HEK293 (cell line): Measurements from ENCODE around the gene ATXN10.

Experiments used
- CTCF ChIA-PET: fragments of 350-600 bp; formaldehyde crosslinking; extraction: SDS; loops from one replicate; lab custom pipeline; 2021; ENCODE audit warnings: antibody characterized with exemption; lab: Yijun Ruan, JAX
- POLR2A ChIA-PET: fragments of 300-600 bp; formaldehyde crosslinking; extraction: SDS; loops from one replicate; lab custom pipeline; 2020; ENCODE audit warnings: antibody characterized with exemption, inconsistent platforms; lab: Yijun Ruan, JAX
- H3K27ac ChIP-seq: fragments of 200-500 bp; sonication (Bioruptor generic); 2 replicates; pipeline ENCODE4 v1.5.1; 2014; ENCODE audit warnings: low read depth, low read length, control low read depth, inconsistent platforms; ENCODE audit errors: extremely low read depth
- H3K36me3 ChIP-seq, 2 experiments: fragments of 200-500 bp in 1 of 2; sonication (Bioruptor generic) in 1 of 2; 1 replicate in 1 of 2; 2 replicates in 1 of 2; pipeline ENCODE4 v1.5.1; 2014 to 2017; ENCODE audit warnings: inconsistent platforms in 2 of 2, low read length in 2 of 2; ENCODE audit not compliant: control insufficient read depth in 2 of 2, insufficient read depth in 1 of 2
- H3K4me1 ChIP-seq: fragments of 200-500 bp; sonication (Bioruptor generic); 2 replicates; pipeline ENCODE4 v1.5.1; 2014; ENCODE audit warnings: mild to moderate bottlenecking, low read length, inconsistent platforms; ENCODE audit not compliant: control insufficient read depth, insufficient read depth
- H3K4me3 ChIP-seq: 2 replicates; pipeline ENCODE4 v1.5.1; 2011; ENCODE audit warnings: low read depth, mild to moderate bottlenecking, control low read depth, low read length, moderate library complexity
- H3K9me3 ChIP-seq: fragments of 200-500 bp; sonication (Bioruptor generic); 2 replicates; pipeline ENCODE4 v1.5.1; 2014; ENCODE audit warnings: low read depth, low read length, inconsistent platforms; ENCODE audit not compliant: control insufficient read depth, insufficient read depth
- EGR2 ChIP-seq: fragments of 450-650 bp; formaldehyde crosslinking; IDR thresholded peaks from 2 replicates; pipeline ENCODE4 v1.5.1; 2016; ENCODE audit warnings: low read depth, missing biosample characterization, missing genetic modification characterization
- HOXA7 ChIP-seq: sonication (generic); formaldehyde crosslinking; IDR thresholded peaks from 2 replicates; pipeline ENCODE4 v1.8.1; 2022; ENCODE audit warnings: missing genetic modification reagents, borderline replicate concordance
- MYNN ChIP-seq: fragments of 450-650 bp; formaldehyde crosslinking; IDR thresholded peaks from 2 replicates; pipeline ENCODE4 v1.5.1; 2016; ENCODE audit warnings: missing biosample characterization, missing genetic modification characterization, borderline replicate concordance
- SCRT1 ChIP-seq: fragments of 450-650 bp; formaldehyde crosslinking; IDR thresholded peaks from 2 replicates; pipeline ENCODE4 v1.5.1; 2016; ENCODE audit warnings: missing biosample characterization, missing genetic modification characterization, borderline replicate concordance
- SETDB1 ChIP-seq: IDR thresholded peaks from one replicate; pipeline ENCODE4 v1.6.1; 2017; ENCODE audit warnings: mild to moderate bottlenecking, low read length, moderate library complexity, mixed read lengths; ENCODE audit not compliant: insufficient read length
- WT1 ChIP-seq: fragments of 450-650 bp; formaldehyde crosslinking; IDR thresholded peaks from 2 replicates; pipeline ENCODE4 v1.5.1; 2016; ENCODE audit warnings: missing biosample characterization, missing genetic modification characterization
- ZBTB17 ChIP-seq: fragments of 450-650 bp; formaldehyde crosslinking; IDR thresholded peaks from 2 replicates; pipeline ENCODE4 v1.5.1; 2016; ENCODE audit warnings: missing biosample characterization, missing genetic modification characterization
- ZBTB7A ChIP-seq: fragments of 450-650 bp; formaldehyde crosslinking; IDR thresholded peaks from 2 replicates; pipeline ENCODE4 v1.5.1; 2016; ENCODE audit warnings: low read depth, missing biosample characterization, missing genetic modification characterization
- ZNF114 ChIP-seq: fragments of 450-650 bp; formaldehyde crosslinking; IDR thresholded peaks from 2 replicates; pipeline ENCODE4 v1.5.0; 2017; ENCODE audit warnings: missing biosample characterization, missing genetic modification characterization
- ZNF398 ChIP-seq: fragments of 450-650 bp; formaldehyde crosslinking; IDR thresholded peaks from 2 replicates; pipeline ENCODE4 v1.5.1; 2017; ENCODE audit warnings: missing biosample characterization, missing genetic modification characterization
- ZNF473 ChIP-seq: fragments of 450-650 bp; formaldehyde crosslinking; IDR thresholded peaks from 2 replicates; pipeline ENCODE4 v1.5.1; 2017; ENCODE audit warnings: missing biosample characterization, missing genetic modification characterization
- ZNF501 ChIP-seq: fragments of 450-650 bp; formaldehyde crosslinking; IDR thresholded peaks from 2 replicates; pipeline ENCODE4 v1.5.1; 2016; ENCODE audit warnings: missing biosample characterization, missing genetic modification characterization
- ZNF585B ChIP-seq: fragments of 450-650 bp; formaldehyde crosslinking; IDR thresholded peaks from 2 replicates; pipeline ENCODE4 v1.5.1; 2016; ENCODE audit warnings: missing biosample characterization, missing genetic modification characterization
- ZNF600 ChIP-seq: fragments of 450-650 bp; formaldehyde crosslinking; IDR thresholded peaks from 2 replicates; pipeline ENCODE4 v1.5.1; 2016; ENCODE audit warnings: missing biosample characterization, missing genetic modification characterization
- ZNF645 ChIP-seq: fragments of 450-650 bp; formaldehyde crosslinking; IDR thresholded peaks from 2 replicates; pipeline ENCODE4; 2016; ENCODE audit warnings: missing biosample characterization, missing genetic modification characterization
- ZNF660 ChIP-seq: fragments of 450-650 bp; IDR thresholded peaks from 2 replicates; pipeline ENCODE4 v1.5.1; 2018; ENCODE audit warnings: missing biosample characterization, mild to moderate bottlenecking, missing genetic modification characterization
- ZNF707 ChIP-seq: fragments of 450-650 bp; formaldehyde crosslinking; IDR thresholded peaks from 2 replicates; pipeline ENCODE4 v1.5.1; 2016; ENCODE audit warnings: missing biosample characterization, missing genetic modification characterization
- ZNF776 ChIP-seq: fragments of 450-650 bp; formaldehyde crosslinking; IDR thresholded peaks from 2 replicates; pipeline ENCODE4 v1.5.0; 2017; ENCODE audit warnings: missing biosample characterization, missing genetic modification characterization, borderline replicate concordance
- ZNF777 ChIP-seq: fragments of 450-650 bp; formaldehyde crosslinking; IDR thresholded peaks from 2 replicates; pipeline ENCODE4 v1.5.1; 2017; ENCODE audit warnings: missing biosample characterization, missing genetic modification characterization, borderline replicate concordance
- ZXDB ChIP-seq: fragments of 450-650 bp; formaldehyde crosslinking; IDR thresholded peaks from 2 replicates; pipeline ENCODE4 v1.5.1; 2016; ENCODE audit warnings: missing biosample characterization, missing genetic modification characterization

The ATXN10 gene

GRCh38 chr22:45738206-45738605, 66.6 kb downstream of the ATXN10 start (continued):
- no peak for TF ChIP-seq ZNF114 (tag by site-specific recombination)
- TF ChIP-seq ZBTB17 (tag by site-specific recombination): no peak
- TF ChIP-seq ZNF645: no peak
- no peak for TF ChIP-seq ZNF585B (tag by site-specific recombination)
- TF ChIP-seq MYNN: no peak
- TF ChIP-seq ZNF600 (tag by site-specific recombination): no peak
- no peak for TF ChIP-seq ZXDB
- TF ChIP-seq EGR2 (tag by site-specific recombination): no peak

- ChIA-PET CTCF (interaction anchor here (0.6 to 1.7 kb wide), 7 partner anchors 8 to 840 kb away, joined by 3 to 7 read pairs (median 4); no protein-coding TSS in a partner anchor), POLR2A (no interaction called here)
- no peak for TF ChIP-seq ZBTB17 (tag by site-specific recombination)
- TF ChIP-seq ZNF777: no peak
- TF ChIP-seq SETDB1: no peak
- no peak for TF ChIP-seq ZNF114 (tag by site-specific recombination)
- TF ChIP-seq ZNF501 (tag by site-specific recombination): no peak
- TF ChIP-seq ZBTB7A: no peak
- TF ChIP-seq ZNF776 (tag by site-specific recombination): no peak
- TF ChIP-seq ZNF707: no peak
- no peak for TF ChIP-seq WT1 (tag by site-specific recombination)
- no peak for TF ChIP-seq SCRT1 (tag by site-specific recombination)
- TF ChIP-seq ZNF398 (tag by site-specific recombination): no peak
- no peaks in the 10 kb centered on the region for H3K4me1 ChIP-seq
- H3K27ac ChIP-seq: no peak overlapping the region
- no peaks in the 10 kb centered on the region for H3K9me3 ChIP-seq
- H3K4me3 ChIP-seq: no peak overlapping the region
- H3K36me3 ChIP-seq: peaks cover 62 to 76% of the 10 kb centered on the region in 2 experiments
These were observed 68.6 kb downstream of the ATXN10 start for GRCh38 chr22:45740236-45740635.

GRCh38 chr22:45742866-45743450, 71.3 kb downstream of the ATXN10 start:
- no peak overlapping the region for H3K4me3 ChIP-seq
- H3K4me1 ChIP-seq: no peaks in the 10 kb centered on the region
- CTCF ChIA-PET: no interaction called here
- H3K9me3 ChIP-seq: no peaks in the 10 kb centered on the region
- POLR2A ChIA-PET: no interaction called here
- peaks cover 39 to 78% of the 10 kb centered on the region in 2 experiments for H3K36me3 ChIP-seq
- TF ChIP-seq HOXA7 (CRISPR knock-in tag): no peak
- no peak for TF ChIP-seq ZNF660 (tag by site-specific recombination)
- TF ChIP-seq ZNF473 (tag by site-specific recombination): no peak
- TF ChIP-seq, all 188 proteins: peak for 0
- H3K27ac ChIP-seq: no peak overlapping the region
